Ureter (tissue), 1 donor: ENCODE data around the gene MRPL27. TPM values are rescaled to one million over a fixed set of nuclear protein-coding genes. Genes with fewer than 3 reads are reported as not detected.

Source experiments
- DNase-seq: peaks from one replicate; pipeline ENCODE4 v3.0.0-alpha.2; 2020; ENCODE audit warnings: low spot score
- total RNA-seq: library from RNA; stranded (reverse); gene quantifications from one replicate; pipeline ENCODE4 v1.2.4, GENCODE V29; 2023
- donor health status: DM: yes; HTN: yes; CAD: no.

MRPL27 gene
- total RNA-seq, 1 donor from 2014 or later = 55.0 TPM

GRCh38 chr17:50318501-50319285 is 54.3 kb downstream of the MRPL27 start:
- no peak for DNase-seq

Other genes with a start within 250 kb of the MRPL27 start
- gene SAMD14, start 243.0 kb downstream of the MRPL27 start, total RNA-seq = 5.5 TPM
- 38.4 TPM for gene PPP1R9B, start 222.5 kb downstream of the MRPL27 start, total RNA-seq
- gene SGCA, start 207.2 kb downstream of the MRPL27 start, total RNA-seq = 16.9 TPM
- 331 TPM for gene COL1A1, start 171.6 kb downstream of the MRPL27 start, total RNA-seq
- 3.0 TPM for gene TMEM92, start 98.7 kb downstream of the MRPL27 start, total RNA-seq
- gene XYLT2, start 27.1 kb downstream of the MRPL27 start, total RNA-seq = 31.2 TPM
- 0.94 TPM for gene EME1, start within 50 bp of the MRPL27 start, total RNA-seq
- 73.5 TPM for gene LRRC59, start 24.3 kb upstream of the MRPL27 start, total RNA-seq
- 172 TPM for gene ACSF2, start 53.0 kb upstream of the MRPL27 start, total RNA-seq
- gene CHAD, start 95.7 kb upstream of the MRPL27 start, total RNA-seq = not detected
- gene RSAD1, start 105.7 kb upstream of the MRPL27 start, total RNA-seq = 33.2 TPM
- gene MYCBPAP, start 135.3 kb upstream of the MRPL27 start, total RNA-seq = 1.1 TPM
- gene EPN3, start 159.6 kb upstream of the MRPL27 start, total RNA-seq = 70.5 TPM
- gene SPATA20, start 174.0 kb upstream of the MRPL27 start, total RNA-seq = 101 TPM
- gene CACNA1G, start 187.5 kb upstream of the MRPL27 start, total RNA-seq = 0.36 TPM